ENCODE data around the gene KIRREL1.

Gene KIRREL1

DNA sequence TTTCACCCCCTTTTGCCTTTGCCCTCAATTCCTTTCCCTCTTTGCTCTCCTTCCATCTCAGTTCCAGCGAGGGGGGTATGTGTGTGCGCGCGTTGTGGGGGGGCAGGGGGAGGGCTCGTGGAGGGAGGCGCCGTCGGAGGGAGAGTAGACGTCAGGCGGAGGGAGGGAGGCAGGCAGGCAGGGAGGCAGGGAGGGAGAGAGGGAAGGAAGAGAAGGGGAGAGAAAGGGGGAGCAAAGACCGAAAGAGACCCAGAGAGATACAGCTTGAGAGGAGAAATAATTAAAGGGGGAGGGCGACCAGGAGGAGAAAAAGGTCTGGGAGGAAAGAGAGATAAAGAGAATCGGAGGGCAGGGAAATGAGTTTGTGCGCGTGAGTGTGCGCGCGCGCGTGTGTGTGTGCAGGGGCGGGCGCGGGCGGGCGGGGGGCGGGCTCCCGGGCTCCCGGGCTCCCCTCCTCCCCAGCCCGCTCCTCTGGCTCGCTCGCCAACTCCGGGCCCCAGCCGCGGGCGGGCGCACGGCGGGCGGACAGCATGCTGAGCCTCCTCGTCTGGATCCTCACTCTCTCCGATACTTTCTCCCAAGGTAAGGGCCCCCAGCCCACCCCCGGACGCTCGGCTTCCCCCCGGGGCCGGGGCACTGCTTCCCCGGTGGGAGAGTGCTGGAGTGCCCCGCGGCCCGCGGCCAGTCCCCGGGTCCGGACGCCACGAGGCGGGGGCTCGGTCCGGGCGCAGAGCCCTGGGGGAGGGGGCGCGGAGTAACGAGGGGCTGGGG is at the start of gene KIRREL1:
KIRREL1 (plus strand) TSS at position 499 of the 771 bp plus-strand sequence; CDS start at position 531, 32 bp downstream.
- no peak for DNase-seq (ENCODE audit: low spot score)

DNA sequence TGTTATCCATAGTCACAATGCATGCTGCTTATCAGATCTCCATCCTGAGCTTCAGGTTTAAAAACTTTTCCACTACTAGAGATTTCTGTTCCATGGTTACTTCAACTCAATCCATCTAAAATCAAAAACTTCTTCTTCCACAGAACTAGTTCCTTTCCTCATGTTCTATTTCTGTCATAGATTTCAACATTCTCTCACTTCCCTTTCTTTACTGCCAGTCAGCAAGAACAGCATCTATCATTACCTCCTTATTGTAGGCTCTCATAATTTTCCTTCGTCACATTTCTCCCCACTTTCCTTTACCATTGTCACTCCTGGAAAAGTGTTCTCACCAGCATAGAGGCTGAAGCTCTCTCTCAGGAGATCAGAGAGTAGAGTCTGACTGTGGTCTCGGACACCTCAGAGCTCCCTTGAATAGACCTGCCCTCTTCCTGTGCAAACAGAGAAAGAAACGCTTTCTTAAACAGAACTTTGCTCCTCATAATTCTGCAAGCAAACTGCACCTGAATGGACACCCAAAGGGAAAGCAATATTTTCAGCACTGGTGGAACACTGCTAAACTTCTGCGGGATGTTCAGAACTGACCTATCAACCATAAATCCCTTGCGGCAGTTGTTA is 48.7 kb upstream of the KIRREL1 start:
- DNase-seq (ENCODE audit: low spot score), result no peak

DNA sequence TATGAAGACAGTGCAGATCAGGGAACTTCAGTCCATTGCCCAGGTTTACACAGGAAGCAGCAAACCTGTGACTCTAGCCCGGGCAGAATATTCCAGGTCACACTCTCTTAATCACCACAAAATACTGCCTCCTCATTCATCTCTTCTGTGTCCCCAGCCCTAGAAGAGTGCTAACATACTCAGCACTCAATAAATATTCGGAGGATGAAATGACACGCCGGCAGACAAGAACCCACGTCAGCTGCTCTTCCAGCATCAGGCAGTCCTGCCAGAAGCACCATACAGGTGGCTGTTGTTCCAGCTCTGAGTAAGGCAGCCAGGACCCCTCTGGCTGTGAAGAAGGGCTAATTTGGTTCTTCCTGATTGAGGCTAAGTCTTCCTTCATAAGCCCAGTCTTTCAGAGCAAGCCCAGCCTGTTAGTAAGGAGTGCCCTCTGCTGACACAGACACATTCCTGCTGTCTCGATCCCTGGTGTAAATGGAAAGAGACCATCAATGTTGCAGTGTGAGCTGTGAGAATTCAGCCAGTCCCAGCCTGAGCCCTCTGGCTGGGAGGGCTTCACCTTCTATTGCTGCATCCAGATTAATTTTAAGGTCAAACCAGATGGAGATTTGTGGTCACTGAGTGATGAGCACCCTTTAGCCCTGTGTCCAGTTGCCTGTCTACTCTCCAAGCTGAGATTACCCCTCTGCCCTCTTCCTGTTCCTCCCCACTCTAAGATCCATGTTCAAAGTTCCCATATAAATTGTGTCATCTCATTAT is 45.0 kb upstream of the KIRREL1 start:
- no peak for DNase-seq (ENCODE audit: low spot score)

DNA sequence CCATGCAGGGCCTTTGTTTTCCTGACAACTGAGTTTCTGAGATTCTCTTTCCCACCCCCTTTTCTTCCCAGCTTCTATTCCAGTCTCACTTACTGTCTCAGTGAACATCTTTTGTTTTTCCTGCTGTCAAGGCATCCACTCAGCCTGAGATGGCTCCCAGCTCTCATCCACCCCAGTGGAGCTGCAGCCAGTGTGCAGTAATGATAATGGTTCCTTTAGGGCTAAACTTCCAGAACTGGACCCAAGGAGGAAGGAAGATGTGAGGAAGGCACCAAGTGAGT is 44.4 kb upstream of the KIRREL1 start:
- DNase-seq (ENCODE audit: low spot score), result no peak

DNA sequence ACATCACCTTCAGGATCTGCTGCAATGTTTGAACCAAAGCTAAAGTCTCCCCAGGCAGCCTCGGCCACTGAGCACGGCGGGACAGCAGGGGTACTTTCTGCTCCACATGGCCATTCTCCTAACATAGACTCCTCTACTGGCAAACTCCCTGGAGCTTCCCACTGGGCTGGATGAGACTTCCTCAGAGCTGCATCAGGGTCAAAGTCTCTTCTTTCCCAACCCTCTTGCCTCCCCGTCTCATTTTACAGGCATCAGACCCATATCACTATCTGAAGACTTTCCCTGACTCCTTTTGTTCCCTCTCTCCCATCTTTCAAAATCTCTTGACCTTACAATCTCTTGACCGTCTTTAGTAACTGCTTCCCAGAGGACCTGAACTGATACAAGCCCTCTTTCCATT is 42.2 kb upstream of the KIRREL1 start:
- DNase-seq (ENCODE audit: low spot score), result no peak

DNA sequence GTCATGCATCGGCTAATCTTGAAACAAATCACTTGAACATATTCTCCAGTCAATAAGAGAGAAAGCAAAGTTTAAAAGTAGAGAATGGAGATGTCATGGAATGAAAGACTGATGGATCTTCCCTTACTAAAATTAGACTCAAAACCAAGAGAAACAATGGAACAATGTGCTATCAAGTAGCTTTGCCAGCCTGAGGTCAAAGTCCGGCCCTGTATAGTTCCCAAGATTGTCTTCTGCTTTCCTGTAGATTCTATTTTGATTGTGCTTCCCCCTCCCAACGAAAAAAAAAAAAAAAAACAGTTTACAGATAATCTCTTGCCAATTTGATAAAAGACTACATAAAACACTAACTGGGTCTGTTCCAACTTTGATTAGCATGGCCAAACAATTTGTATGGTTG is 40.8 kb upstream of the KIRREL1 start:
- no peak for DNase-seq (ENCODE audit: low spot score)

DNA sequence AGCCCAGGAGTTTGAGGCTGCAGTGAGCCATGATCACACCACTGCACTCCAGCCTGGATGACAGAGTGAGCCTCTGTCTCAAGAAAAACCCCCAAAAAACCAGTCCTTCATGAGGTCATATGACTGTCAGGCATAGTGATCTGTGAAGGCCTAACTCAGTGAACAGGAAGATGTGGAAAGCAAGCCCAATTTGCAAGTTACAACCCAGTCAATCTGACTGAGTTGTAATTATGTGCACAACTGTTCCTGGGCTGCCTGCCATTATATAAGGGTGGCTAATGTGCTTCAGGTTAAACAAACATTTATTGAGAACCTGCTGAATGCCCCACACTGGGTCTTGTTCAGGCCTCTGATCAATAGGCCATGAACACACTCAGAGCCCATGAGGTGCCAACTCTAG is 38.2 kb upstream of the KIRREL1 start:
- DNase-seq (ENCODE audit: low spot score), result no peak

DNA sequence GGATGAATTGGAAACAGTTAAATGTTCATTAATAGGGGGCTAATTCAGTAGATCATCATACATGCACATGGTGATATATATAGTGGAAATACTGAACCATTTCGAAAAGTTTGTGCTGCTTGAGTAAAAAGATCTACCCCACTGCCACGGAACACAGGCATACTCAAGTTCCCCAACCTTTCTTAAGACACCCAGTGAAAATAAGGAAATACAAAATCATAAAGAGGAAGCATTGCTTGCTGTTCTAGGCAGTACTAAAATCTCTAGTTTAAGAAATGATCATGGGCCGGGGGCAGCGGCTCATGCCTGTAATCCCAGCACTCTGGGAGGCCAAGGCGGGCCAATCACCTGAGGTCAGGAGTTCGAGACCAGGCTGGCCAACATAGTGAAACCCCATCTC is 37.6 kb upstream of the KIRREL1 start:
- no peak for DNase-seq (ENCODE audit: low spot score)

DNA sequence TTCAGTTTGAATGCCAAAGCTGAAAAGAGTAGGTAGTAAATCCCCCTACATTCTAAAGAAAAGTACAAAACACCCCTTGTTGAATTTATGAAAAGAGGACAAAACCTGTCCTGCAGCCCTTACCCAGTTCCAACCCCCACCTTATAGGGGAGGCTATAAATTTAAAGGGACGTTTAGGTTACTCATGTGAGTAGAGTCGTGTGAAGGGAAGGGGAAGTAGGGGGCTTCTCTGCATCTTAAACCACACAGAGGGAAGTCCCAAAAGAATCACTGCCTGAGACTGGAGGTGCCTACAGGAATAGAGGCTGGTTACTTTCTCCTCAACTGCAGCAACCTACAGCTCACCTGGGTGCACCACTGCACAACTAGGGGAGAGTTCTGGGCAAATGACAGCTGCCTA is 36.7 kb upstream of the KIRREL1 start:
- no peak for DNase-seq (ENCODE audit: low spot score)

DNA sequence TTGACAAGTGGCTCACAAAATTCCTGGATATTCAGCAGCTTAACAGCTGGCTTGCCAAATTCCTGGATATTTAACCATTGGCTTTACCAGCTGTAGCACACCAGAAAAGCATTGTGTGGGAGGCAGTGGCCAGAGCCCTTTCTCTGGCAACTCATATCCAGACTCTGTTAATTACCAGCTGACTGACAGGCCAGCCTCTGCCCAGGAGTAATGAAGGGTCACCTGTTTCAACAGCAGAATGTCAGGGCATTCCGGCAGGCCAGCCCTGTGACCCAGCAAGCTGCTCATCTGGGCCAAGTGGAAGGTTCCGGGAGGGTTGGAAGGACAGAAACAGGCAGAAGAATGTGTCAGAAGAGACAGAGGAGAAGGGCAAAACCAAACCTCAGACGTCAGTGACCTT is 35.2 kb upstream of the KIRREL1 start:
- no peak for DNase-seq (ENCODE audit: low spot score)

DNA sequence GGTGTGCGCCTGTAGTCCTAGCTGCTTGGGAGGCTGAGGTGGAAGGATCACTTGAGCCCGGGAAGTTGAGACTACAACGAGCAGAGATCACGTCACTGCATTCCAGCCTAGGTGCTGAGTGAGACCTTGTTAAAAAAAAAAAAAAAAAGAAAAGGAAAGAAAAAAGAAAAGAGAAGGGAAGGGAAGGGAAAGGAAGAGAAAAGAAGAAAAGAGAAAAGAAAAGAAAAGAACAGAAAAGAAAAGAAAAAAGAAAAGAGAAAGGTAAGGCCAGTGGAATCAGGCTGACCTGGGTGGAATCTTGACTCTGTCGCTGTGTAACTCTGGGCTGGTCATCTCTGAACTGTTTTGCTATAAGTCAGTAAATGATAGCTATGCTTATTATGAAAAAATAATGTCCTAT is 33.7 kb upstream of the KIRREL1 start:
- no peak for DNase-seq (ENCODE audit: low spot score)

DNA sequence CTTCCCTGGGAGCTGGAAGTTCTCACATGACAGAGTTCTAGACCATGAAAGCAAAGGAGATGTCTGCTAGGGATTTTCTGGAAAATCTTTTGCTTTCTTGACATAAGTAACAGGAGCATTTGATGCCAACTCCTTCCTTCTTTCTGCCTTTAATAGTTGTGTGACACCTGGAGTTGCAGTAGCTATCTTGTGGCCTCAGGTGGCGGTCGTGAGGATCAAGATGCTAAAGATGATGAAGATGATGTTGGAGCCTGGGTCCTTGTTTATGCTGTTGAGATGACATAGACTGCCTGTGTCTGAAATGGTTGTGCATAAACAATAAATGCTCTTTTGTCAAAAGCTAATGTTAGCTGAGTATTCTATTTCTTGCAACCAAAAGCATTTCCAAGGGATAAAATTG is 32.7 kb upstream of the KIRREL1 start:
- DNase-seq (ENCODE audit: low spot score), result no peak

DNA sequence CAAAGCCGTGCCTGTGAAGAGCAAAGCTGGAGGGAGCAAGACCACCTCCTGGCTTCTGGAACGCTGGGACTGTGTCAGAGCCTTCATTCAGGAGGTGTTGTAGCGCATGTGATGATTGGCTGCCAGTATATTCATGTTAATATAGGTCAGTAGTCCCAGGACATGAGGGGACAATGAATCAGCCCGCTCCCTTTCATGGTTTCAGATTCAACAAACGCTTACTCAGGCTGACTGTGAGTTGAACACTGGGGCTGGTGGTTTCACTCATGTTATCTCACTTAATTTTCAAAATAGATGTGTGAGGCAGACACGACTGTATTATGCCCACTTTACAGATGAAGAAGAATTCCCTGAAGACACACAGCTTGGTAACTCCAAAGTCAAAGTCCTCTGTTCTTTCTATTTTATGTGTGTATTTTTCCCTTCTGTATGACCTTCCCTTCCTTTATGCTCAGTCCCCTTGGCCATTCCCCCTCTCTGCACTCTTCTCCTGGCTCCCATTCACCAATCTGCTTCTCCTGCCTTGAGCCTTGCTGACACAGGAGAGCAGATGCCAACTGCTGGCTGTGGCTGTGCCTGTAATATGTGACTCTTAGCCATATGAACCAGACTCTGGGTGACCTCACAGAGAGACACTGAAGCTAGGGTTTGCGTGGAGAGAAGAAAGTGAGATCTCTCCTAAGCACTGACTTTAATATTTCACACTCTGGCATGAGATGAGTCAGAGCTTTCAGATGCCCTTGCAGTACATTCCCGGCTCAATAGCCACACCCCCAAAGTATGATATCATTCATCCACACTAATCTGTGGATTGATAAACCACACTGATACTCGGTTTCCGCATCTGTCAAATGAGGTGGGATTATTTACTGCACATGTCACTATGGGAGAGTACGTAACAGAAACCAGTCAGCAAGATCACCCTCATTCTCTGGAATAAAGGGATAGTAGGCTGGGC is 31.4 kb upstream of the KIRREL1 start:
- no peak for DNase-seq (ENCODE audit: low spot score)

DNA sequence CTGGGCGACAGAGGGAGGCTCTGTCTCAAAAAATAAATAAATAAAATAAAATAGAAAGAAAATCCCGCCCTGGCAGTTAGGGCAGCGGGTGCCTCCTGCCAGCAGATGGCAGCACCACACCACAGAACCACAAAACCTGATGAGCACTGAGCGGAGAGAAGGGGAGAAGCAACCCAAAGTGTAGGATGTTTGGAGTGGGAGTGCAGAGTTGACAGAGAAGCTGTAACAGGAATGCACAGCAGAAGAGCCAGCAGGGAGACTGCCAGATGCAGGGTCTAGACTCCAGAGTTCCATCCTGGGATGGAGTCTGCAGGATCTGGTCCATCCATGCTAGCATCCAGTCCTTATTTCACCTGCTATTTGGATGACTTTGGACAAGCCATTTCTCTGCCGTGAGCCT is 29.7 kb upstream of the KIRREL1 start:
- DNase-seq (ENCODE audit: low spot score), result peak; percentile 25

DNA sequence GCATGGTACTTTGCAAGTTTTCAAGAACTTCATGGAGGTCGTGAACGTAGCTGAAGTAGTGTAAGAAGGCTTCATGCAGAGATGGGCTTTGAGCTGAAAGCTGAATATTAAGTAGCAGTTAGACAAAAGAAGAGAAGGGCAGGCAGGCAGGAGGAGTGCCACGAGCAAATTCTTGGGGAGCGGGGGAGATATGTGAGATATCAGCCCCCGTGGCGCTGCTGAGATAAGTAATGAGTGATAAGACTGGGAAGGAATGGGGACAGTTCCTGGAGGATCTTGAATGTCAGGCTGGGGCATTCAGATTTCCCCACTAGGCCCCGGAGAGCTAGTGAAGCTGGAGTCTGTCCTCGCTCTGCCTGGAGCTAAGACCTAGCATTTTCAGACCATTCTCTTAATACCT is 27.9 kb upstream of the KIRREL1 start:
- no peak for DNase-seq (ENCODE audit: low spot score)

DNA sequence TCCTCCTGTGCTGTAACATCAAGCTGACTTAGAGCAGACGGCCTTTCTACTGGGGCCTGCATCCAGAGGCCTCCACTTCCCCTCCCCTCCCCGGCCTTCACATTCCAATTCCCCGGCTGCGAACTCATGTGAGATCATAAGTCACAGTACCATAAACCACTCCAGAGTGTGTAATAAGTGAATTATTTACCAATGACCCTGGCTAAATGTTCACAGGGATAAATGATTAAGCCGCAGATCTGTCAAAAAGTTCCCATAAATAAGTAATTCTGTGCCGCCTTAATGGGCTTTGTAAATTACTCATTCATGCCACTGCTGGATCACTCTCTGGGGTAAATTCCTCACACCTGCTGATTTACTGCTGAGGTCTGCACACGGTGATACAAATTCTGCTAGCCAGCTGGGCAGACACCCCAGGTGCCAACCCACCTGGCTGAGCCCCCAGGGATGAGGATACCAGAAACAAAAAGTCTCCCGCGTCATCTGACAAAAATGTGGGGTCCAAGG is 27.4 kb upstream of the KIRREL1 start:
- DNase-seq (ENCODE audit: low spot score), result no peak

DNA sequence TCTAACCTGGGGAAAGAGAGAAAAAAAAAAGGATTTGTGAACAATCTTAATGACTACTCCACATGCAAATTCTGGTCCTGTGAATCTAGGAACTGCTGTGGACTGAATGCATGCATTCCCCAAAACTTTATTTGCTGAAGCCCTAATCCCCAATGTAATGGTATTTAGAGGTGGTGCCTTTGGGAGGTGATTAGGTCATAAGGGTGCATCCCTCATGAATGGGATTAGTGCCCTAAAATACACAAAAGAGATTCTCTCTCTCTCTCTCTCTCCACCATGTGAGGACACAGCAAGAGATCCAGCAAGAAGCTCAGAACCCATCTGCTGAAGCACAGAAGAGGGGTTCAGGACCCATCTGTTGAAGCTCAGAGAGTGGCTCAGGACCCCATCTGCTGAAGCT is 26.2 kb upstream of the KIRREL1 start:
- DNase-seq (ENCODE audit: low spot score), result no peak

DNA sequence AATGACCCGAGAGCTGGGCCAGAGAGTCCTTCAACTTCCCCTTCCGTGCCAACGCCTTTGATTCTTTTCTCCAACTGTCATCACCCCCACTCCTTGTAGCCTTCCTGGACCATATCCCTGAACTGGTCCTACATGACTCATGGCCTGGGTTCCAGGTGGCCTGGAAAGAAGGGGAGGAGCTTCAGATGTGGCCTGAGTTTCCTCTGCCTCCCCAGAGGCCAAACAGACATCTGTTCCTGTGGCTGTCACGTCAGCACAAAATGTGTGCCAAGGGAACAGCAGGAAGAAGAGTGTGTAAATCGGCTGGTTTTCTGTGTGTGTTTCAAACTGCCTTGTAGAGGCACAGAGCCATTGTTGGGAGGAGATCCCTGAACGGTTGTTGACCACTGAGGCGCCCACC is 24.9 kb upstream of the KIRREL1 start:
- DNase-seq (ENCODE audit: low spot score), result no peak

DNA sequence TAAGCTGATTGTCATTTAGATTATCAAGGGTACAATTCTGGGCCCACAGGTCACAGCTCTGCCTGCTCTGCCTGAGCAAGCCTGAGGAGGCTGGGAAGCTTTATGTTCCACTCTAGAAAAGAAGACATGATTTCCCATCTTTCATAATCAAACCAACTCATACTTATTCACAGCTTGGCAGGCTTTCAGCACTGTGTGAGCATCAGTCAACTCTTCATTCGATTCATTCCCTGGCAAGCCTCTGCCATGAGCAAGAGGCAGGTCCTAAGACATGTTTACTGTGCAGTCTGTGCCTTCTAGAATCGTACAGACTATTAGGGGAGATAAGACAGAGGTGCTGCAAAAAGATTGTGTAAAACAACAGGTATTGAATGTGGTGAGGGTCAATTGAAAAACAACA is 24.5 kb upstream of the KIRREL1 start:
- no peak for DNase-seq (ENCODE audit: low spot score)

DNA sequence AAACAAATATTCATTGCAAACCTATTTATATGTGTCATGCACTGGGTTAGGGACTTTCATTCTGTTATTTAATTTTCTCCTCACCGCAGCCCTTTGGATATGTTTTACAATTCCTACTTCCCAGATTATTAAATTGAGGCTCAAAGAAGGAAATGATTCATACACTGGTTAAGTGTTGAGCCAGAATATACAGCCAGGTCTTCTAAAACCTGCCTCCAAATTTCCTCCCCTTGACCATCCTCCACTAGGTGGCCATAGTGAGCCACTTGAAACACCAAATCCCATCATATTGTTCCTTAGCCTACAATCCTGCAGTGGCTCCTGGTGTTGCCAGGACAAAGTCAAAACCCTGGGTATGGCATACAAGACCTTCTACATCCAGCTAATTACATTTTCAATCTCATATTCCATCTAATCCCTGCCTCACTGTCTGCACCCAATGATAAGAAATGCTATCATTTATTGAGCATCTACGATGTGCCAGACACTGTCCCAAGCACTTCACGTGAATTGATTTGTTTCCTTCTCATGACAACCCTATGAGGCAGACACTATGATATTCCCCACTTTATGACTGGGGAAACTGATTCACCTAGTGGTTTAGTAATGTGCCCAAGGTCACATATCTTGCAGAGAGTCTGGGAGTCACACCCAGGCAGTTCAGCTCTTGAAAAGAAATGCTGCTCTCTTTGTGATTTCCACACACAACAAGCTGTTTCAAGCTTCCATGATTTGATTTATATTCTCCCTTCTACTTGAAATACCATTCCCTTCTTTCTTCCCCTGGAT is 23.6 kb upstream of the KIRREL1 start:
- DNase-seq (ENCODE audit: low spot score), result no peak

DNA sequence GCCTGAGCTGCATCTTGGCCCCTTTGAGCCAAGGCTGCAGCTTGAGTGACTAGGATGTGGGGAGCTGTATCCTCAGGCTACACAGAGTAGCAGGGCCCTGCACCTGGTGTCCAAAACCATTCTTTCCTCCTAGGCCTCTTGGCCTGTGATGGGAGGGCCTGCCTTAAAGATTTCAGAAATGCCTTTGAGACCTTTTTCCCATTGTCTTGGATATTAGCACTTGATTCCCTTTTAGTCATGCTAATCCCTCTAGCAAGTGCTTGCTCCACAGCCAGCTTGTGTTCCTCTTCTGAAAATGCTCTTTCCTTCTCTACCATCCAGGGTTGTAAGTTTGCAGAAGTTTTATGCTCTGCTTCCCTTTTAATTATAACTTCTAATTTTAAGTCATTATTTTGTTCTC is 21.7 kb upstream of the KIRREL1 start:
- DNase-seq (ENCODE audit: low spot score), result no peak

Measured in HuH-7.5 (cell line).